ENCODE results near the gene ORC1. TPM values are rescaled to one million over a fixed set of nuclear protein-coding genes. Genes with fewer than 3 reads are reported as not detected.

ORC1 gene
- total and polyA plus RNA-seq, 2 of the 8 experiments (the other 6 are each of a cell fraction or from before 2014, with no cell fraction given) = 36.9 to 49.0 TPM

DNA sequence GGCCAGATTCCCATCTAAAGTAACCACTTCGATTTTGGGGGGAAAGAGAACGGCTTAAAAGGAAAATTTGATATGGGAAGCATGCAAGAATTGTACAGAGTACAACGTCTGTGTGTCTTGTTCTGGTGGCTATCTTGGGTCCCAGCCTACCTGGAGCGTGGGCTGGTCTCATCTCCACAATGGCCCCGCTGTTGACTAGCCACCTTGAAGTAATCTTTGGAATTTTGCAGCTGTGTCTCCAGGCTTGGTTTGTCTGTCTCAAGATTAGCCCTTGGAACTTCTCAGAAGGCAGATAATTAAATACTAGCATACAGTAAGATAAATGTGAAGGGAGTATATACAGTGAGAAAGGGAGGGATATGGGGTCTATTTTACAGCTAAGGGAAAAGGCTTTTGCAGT is 37.0 kb downstream of the ORC1 start (continued):
- TF ChIP-seq NANOG (IDR thresholded peaks at IDR 0.05; ENCODE audit: insufficient read depth, low read depth, low read length, poor library complexity, severe bottlenecking) (no peak), TAF1 (IDR thresholded peaks at IDR 0.05; ENCODE audit: low read depth, low read length) (no peak), RXRA (IDR thresholded peaks at IDR 0.05; ENCODE audit: insufficient read depth, low read depth, low read length) (no peak), CHD1 (IDR thresholded peaks at IDR 0.05; ENCODE audit: low read depth, low read length) (no peak), ASH2L (IDR thresholded peaks at IDR 0.05; ENCODE audit: low read length) (no peak), CBX5 (IDR thresholded peaks at IDR 0.05; ENCODE audit: low read depth, low read length) (no peak)
